CD4-positive, alpha-beta T cell treated with Interleukin-4 for 1 hour (primary cell): ENCODE results near the gene SLC37A1.

ENCODE experiments used
- DNase-seq, 2 donors: peaks; one replicate each; pipeline ENCODE4 v3.0.0-alpha.2; 2020 to 2022

SLC37A1 gene

DNA sequence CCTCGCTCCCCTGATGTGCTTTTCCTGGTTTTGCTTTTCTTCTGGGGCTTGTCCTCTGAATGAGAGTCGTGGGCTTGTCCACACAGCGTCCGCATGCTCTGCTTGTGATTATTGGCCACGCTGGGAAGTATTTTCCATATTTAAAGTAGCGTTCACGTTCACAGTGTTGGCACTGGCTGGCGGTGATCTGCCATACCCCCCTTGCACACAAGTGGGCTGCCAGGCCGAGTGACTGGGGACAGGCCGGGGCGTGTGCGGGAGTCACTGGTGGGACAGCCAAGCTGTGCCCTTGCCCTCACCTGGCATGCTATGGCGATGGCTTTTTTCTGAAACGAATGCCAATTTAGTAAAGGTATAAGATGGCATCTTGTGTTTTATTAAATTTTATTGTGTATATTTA, 32.8 kb downstream of the SLC37A1 start:
- DNase-seq = no peak

DNA sequence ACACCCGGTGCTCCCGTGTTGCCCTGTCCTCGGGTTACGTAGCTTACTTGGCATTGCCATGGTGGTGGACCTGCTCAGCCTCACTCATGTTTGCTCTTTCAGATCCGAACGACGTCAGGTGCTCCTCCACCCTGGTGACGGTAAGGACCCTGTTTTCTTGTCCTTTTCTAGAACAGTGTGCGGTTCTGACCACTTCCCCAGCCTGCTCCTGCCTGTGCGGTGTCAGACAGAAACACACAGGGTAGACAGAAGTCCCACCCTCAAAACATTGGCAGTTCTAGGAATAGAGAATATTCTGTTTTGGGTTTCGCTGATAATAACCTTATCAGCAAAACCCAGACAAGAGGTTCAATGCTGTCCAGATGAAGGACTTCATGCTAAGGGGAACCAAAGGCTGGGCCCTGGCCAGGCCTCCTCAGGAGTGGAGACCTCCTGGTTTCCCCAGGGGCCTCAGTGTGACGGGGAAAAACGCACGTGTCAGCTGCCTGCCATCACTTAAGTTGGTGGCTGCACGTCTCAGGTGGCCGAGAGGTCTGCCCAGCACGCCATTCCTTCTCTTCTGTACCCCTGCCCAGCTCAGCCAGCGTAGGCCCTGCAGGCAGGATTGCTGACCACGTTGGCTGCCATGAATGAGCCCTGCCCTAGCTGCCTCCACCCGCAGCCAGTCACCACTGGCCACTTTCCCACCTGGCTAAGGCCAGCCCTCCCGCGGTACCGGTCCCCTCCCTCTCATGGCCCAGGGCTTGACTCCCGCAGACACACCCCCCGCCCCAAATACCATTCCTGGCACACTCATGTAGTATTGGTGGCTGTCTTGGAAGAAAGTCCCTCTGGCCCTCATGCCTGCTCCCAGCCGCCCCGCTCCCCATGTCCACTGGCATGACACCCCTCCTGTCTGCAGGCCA, 33.6 kb downstream of the SLC37A1 start:
- no peak for DNase-seq

DNA sequence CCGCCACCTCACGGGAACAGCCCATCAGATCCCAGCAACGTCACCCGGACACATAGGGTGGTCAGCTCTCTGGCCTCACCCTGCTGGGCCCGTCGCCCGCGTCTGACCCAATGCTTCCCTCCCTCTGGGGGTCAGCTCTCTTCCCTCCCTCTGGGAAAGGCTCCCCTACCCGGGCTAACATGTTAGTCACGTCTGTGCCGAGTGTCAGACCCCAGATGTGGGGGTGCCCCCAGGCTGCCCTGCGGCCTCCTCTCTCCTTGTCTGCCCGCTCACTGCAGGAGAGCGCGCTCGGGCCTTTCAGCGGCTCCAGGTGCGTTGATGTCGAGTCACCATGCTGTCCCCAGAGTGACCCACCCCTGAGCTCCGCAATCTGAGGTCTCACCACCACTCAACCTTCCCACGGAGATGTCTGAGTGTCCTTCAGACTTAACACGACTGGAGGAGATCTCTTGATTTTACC, 34.3 kb downstream of the SLC37A1 start:
- no peak for DNase-seq

DNA sequence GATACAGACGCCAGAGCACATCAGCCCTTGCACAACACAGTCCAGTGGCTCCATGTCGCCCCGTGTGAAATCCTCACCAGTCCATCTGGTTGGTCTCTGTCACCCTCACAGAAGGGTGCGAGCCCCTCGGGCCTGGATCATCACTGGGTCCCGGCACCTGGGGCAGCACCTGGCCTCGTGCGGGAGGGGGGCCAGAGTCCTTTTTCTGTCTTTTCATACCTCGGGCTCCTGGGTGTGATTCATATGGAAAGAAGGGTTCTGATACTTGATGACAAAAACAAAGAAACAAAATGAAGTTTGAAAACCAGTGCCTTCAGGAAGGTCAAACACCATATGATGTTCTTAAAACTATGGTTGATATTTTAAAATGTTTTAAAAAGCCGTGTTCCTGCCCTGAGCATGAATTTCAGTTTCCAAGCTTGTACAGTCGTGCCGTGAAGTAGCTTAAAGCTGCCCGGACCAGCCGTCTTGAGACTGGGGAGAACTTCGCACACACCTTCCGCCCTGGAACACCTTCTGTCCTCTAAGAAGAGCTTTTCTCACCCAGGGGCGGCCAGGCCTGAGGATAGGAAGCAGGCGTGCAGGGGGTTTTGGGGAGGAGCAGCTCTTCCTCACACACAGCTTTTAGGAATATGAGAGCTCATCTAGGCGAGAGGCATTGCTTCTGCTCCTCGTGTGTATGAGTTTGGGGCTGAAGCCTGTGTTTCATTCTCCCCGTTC, 35.2 kb downstream of the SLC37A1 start:
- DNase-seq = no peak

DNA sequence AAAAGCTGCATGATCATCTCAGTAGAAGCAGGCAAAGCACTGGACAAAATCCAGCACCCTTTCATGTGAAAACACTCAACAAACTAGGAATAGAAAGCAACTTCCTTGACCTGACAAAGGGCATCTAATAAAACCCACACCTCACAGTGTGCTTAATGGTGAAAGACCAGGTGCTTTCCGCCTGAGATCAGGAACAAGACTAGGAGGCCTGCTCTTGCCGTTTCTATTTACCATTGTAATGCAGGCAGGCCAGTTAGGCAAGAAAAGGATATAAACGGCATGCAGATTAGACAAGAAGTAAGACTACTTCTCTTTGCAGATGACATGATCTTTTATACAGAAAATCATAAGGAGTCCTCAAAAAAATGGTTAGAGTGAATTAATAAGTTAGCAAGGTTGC, 37.2 kb downstream of the SLC37A1 start:
- no peak for DNase-seq

DNA sequence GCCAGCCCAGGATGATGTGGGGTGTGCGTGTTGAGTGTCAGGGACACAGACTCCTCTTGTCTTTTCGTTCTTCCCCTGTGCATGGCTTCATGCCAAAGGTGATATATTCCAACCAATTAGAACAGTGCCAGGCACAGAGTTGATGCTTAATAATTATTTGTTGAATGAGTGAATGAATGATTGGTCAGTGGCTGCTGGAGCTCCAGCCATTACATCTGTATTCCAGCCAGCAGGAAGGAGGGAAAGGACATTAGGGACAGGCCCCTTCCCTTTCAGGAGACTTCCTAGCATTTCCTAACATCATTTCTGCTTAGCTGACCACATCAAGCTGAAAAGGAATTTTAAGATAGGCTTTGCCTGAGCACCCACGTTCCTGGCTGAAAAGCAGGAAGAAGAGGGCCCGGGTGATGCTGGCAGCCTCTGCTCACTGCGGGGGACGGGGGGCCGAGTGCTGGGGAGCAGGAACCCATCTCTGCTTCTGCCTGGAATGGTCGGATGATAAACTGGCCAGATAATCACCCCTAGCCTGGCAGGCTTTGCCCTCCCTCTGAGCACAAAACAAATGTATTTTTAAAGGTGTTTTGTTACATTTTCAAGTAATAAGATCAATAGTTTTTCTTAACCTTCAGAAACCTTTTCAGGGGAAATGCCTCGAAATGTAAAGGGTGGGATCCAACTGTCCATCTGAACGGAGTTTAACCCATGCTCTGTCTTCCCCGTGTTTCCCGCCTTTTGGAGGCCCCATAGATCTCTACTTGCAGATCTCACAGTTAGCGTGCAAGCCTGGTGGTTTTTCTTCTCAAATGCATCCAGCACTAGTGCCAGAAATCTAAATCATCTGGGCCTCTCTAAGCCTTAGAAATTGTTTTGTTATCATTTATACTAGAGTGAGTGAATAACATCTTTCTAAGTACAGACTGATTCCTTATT, 39.0 kb downstream of the SLC37A1 start:
- DNase-seq = no peak

DNA sequence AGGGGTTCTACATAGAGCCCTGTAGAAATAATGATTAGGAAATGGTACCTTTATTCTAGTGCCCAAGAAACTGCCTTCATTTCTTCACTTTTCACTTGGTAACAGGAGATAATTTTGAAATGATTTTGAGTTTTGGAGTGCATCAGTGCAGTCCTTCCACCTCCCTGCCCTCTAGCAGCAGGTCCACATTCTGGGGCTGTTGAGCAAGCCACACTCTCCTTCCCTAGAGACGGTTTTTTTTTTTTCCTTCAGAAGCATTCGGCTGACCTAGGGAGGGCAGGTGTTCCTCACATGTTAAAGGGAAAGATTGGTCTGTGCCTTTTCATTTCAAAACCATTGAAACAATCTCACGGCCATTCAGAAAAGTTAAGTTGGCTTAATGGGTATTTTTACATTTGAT, 39.8 kb downstream of the SLC37A1 start:
- no peak for DNase-seq

DNA sequence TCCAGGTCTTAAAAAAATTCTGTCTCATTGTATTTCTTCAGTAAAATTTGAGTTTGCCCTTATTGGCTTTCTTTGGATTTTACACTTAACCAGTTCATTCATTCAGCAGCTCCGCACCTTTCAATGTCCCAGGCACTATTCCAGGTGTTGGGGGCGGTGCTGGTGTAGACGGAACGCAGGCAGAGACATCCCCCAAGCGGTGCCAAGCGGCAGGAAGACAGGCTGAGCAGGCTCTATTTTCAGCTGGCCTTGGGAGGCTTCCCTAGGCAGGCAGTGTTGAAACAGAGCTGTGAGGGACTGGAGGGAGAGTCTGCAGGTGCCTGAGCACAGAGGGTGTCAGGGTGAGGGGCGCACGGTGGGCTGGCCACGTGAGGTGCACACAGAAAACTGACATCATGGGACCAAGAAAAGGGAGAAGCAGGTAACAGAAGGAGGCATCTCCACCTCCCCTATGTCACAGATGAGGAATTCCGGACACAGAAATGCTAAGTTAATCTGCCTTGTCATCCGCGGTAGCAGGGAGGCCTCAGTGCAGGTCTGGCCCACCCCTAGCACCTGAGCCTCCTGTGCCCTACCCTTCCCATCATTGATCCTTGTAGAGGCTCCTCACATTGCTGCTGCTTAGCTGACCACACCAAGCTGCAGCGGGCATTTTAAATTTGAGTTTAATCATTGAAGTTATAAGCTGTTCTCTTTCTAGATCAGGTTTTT, 40.8 kb downstream of the SLC37A1 start:
- DNase-seq = peak in 1 of 2 donors; percentile 1

DNA sequence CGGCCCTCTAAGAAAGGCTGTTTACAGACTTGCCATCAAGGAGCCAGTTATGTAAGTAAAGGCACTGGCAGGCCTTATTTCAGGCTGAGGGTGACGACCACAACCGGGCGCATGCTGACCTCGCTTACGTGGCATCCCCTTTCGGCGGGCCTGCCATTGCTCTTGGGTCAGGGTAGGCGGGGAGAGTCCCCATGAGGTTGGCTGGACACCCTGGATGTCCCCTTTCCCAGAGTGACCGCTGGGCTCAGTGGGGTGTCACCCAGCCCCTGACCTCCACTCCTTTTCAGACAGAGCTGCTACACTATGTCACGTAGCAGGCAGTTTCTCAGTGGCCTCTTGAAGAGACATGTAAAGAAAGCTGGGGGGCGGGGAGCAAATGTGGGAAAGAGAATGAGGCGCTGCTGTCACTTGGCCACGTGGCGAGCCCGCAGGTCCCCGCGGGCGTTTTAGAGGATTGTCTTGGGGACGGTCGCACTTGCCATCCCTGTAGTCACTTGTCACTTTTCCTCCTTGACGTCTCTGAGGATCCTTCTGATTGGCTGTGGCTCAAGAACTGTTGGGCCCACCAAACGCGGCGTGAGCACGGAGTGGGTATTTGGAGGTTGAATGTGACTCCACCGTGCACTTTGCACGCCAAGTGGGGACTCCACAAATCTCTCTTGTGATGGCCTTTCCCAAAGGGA, 42.2 kb downstream of the SLC37A1 start:
- DNase-seq = peak in 1 of 2 donors; percentile 6

DNA sequence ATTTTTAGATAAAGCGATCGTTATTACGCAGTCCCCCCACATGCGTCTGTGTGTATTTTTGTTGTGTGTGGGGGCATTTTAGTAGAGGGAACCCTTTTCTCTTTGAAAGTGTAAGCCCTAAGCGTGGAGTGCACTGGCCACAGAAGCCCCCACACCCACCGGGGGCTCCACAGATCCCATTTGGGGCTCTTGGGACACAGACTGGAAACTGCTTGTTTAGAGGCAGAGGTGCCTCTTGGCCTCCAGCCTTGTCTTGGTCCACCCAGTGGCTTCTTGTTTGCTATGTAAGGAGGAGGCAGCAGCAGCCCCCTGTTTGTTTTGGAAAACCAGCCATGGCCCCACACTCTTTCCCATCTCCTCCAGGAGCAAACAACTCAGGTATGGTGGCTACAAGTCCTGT, 42.8 kb downstream of the SLC37A1 start:
- DNase-seq = no peak

DNA sequence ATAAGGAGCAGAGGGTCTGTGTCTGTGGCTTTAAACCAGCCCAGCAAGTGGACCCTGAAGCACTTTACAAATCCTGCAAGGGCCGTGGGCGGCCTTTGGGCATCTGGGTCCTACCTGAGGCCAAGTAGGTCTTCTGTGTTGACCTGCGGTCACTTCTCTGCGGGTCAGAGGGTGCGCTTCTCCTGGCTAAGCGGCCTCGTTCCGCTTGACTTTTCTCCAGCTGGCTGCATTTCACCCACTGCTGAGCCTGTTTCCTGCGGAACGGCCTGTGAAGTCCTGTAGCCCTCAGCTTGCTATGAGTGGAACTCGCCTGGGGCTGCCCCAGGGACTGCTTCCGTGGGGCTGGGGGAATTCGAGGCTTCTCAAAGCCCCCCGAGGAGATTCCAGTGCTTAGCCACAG, 43.3 kb downstream of the SLC37A1 start:
- peak in 1 of 2 donors; percentile 2 for DNase-seq

DNA sequence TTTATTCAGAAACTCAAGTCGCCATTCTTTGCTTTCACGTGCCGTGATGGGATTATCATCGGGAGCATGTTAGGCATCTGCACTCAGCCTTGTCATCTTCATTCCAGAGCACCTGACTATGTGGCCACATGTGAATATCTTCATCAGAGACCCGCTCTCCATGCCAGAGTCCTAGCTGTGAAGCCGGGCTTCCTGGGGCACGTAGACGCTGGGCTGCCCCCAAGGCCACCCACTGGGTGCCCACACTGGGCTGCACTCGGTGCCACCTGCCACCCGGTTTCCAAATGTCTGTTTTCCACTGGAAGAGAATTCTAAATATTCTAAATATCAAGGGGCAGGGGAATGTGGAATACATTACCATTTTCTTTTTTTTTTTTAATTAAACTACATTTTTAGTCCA, 43.8 kb downstream of the SLC37A1 start:
- no peak for DNase-seq

DNA sequence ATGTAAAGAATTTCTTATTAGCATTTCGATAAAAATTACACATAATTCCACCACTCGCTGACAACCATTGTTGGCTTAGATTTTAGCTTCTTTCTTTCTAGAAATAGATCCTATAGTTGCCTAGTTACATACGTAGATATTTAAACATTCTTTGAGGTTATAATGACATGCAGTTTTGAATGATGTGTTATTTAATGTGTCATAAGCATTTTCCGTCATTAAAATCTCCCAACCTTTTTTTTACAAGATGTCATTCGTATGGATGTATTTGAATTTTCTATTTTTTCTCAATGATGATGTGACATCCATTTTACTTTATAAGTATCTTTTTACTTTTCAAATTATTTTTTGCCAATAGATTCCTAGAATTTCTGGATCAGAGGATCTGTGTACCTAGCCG, 44.7 kb downstream of the SLC37A1 start:
- no peak for DNase-seq

DNA sequence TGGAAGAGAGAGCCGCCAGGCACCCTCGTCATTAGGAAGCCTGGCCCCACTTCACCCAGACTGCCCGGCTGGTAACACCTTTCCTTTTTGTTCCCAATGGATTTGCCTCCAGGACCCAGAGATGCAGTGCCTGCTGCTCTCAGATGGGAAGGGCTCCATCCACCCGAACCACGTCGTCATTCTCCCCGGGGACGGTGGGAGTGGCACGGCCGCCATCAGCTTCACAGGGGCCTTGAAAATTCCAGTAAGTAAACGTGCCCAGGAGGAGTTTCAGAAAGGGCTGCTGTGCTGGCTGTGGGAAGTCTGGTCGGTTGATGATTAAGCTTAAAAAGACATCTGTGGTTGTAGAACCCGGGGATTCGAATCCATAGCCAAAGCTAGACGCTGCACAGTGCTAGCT, 45.2 kb downstream of the SLC37A1 start:
- peak in 1 of 2 donors; percentile 2 for DNase-seq

DNA sequence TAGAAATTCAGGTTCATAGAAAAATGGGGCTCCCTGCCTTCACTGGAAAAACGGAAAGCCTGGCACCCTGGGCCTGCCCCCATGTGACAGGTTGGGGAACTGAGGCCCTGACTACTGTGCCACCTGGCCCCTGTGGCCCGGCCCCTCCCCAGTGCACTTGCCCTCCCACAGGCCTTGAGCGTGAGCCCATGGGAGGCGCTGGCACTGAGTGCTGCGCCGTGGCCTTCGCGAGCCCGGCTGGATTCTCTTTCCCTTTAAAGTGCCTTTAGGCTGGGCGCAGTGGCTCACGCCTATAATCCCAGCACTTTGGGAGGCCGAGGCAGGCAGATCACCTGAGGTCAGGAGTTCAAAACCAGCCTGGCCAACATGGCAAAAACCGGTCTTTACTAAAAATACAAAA, 45.7 kb downstream of the SLC37A1 start:
- peak in 1 of 2 donors; percentile 4 for DNase-seq

DNA sequence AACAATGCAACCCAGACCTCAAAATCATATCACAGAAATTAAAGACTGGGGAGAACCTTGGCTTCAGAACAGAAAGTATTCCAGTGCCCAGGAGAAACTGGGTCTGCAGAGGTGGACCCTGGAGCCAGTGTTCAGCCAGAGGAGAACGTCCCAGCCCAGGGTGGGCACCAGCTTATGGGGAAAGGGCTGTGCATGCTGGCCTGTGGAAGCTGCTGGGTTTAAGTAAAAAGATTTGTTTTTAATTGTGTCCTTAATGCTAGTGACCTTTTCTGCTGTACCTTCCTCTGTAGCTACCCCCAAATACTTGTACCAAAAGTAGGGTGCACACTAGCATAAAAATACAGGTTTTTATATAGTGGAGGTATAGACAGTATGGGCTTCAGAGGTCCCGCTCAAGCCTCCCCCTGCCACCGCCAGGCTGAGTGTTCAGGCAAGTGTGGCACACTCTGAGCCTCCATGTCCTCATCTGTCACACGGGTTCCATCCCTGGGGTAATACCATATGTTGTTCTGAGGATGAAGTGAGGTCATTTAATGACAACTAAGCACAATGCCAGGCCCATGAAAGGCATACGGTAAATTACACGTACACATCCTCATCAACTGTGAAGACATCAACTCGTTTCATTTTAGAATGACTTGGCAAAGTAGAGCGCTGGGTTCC, 47.0 kb downstream of the SLC37A1 start:
- DNase-seq = no peak

DNA sequence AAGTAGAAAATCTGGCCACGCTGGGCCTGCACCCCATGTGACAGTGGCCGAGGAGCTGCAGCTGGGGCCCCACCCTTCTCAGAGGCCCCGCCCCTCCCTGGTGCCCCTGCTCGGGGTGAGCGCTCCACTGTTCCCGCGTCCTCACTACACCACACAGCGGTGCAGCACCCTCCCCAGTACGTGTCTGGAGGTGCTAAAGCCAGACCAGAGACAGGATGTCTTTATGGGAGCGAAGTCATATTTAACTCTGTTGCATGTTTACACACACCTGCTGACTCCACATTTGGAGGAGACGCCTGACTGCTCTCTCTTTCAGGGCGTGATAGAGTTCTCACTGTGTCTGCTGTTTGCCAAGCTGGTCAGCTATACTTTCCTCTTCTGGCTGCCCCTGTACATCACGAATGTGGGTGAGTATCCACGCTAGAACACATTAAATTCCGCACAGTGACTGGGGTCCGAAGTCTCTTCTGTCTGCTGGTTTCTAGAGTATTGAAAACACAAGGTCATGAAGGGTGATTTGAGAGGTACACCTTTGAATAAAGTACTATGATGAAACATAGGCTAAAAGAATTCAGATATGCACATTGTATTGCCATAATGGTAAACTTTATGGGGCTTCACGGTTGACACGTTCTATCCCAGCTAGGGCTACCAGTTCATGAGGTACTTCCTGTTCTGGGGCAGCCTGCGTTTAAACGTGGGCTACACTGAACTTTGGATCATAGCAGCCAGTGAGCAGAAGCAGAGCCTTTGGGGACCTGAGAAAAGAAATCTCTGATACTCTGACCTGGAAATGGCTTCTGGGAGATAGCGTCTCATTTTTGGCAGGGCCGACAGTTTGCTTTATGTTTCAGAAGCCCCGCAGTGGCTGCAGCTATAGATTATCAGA, 48.4 kb downstream of the SLC37A1 start:
- DNase-seq = peak in 1 of 2 donors; percentile 6

DNA sequence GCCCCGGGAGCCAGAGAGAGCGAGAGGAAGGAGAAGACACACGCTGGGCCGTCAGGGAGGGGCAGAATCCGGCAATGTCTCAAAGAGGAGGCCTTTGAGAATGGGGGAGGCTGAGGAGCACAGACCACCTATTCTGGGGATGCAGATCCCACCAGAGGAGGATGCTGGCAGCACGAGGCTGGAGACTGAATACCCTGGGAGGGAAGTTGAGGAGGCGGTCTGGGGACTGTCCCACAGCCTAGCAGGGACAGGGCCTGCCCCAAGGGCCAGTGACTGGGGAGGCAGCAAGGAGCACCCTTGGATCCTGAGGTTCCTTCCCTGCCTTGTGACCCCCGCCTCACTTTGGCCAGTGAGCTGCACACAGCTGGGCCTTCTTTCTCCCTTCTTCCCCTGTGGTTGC, 49.2 kb downstream of the SLC37A1 start:
- DNase-seq = peak in 1 of 2 donors; percentile 1

DNA sequence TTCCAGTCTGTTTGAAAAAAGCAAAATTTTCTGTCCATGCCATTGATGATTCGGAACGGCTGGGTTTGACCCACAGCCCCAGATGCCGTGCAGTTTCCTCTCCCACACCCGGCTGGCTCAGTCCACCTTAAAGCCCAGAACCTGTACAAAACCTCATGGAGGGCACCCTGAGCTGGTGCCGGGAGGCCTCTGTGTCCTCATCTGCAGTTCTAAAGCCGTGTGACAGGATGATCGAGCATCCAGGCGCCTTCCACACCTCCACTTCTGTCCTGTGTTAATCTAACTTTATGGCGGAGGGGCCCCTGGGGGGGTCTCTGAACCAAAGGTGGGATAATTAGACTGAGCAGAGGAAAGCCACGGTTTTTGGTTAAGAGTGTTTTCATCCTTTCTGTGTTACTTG, 49.6 kb downstream of the SLC37A1 start:
- peak in 1 of 2 donors; percentile 7 for DNase-seq

DNA sequence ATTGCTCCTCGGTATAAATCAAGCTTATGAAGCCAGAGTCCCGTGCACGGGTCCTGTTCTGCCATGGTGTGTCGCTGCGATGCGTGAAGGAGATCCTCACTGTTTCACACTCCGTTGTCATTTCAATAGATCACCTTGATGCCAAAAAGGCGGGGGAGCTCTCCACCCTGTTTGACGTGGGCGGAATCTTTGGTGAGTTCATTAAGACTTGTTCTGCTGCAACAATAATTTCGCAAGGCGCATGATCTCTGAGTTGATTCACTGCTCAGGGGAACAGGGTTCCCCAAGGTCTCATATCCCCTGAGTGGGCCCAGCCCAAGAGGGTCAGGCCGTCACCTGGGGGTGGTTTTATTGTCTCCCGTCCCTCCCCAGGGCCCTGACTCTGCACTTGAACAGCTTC, 50.0 kb downstream of the SLC37A1 start:
- DNase-seq = peak in 1 of 2 donors; percentile 1
